IPS DF 6.9 (cell line): ENCODE results near the gene ZNF574.
"Not testable (repeated sequence)": the region's sequence is repeated elsewhere in the genome, so short reads cannot be mapped to it uniquely, and the experiment has no call there.

Experiments used
- DNase-seq: peaks from one replicate; pipeline ENCODE4 v3.0.0-alpha.2; 2013; ENCODE audit warnings: low read depth, low spot score
- H3K27ac ChIP-seq: one replicate; pipeline ENCODE4 v1.5.1; 2013; ENCODE audit warnings: low read length, control low read depth
- H3K27me3 ChIP-seq: 2 replicates; pipeline ENCODE4 v1.6.1; 2013; ENCODE audit warnings: mild to moderate bottlenecking, low read length; ENCODE audit not compliant: control insufficient read depth, insufficient read depth
- H3K36me3 ChIP-seq: 2 replicates; pipeline ENCODE4 v1.6.1; 2013; ENCODE audit warnings: low read length; ENCODE audit not compliant: control insufficient read depth, insufficient read depth
- H3K4me1 ChIP-seq: 2 replicates; pipeline ENCODE4 v1.6.1; 2013; ENCODE audit warnings: low read length; ENCODE audit not compliant: control insufficient read depth, insufficient read depth
- H3K4me3 ChIP-seq: 2 replicates; pipeline ENCODE4 v1.5.1; 2013; ENCODE audit warnings: mild to moderate bottlenecking, low read length
- H3K9me3 ChIP-seq: 2 replicates; pipeline ENCODE4 v1.6.1; 2013; ENCODE audit warnings: low read length, inconsistent platforms; ENCODE audit not compliant: control insufficient read depth, insufficient read depth
- WGBS: extraction: QIAGEN DNeasy Blood & Tissue Kit; methylation state at CpG from one replicate; pipeline ENCODE4 v1.1.7; 2013; ENCODE audit warnings: mixed read lengths, missing lambda C conversion rate; ENCODE audit not compliant: insufficient read length, insufficient coverage; 5-methylcytosine and 5-hydroxymethylcytosine counted together

The ZNF574 gene, protein sequence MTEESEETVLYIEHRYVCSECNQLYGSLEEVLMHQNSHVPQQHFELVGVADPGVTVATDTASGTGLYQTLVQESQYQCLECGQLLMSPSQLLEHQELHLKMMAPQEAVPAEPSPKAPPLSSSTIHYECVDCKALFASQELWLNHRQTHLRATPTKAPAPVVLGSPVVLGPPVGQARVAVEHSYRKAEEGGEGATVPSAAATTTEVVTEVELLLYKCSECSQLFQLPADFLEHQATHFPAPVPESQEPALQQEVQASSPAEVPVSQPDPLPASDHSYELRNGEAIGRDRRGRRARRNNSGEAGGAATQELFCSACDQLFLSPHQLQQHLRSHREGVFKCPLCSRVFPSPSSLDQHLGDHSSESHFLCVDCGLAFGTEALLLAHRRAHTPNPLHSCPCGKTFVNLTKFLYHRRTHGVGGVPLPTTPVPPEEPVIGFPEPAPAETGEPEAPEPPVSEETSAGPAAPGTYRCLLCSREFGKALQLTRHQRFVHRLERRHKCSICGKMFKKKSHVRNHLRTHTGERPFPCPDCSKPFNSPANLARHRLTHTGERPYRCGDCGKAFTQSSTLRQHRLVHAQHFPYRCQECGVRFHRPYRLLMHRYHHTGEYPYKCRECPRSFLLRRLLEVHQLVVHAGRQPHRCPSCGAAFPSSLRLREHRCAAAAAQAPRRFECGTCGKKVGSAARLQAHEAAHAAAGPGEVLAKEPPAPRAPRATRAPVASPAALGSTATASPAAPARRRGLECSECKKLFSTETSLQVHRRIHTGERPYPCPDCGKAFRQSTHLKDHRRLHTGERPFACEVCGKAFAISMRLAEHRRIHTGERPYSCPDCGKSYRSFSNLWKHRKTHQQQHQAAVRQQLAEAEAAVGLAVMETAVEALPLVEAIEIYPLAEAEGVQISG

DNA sequence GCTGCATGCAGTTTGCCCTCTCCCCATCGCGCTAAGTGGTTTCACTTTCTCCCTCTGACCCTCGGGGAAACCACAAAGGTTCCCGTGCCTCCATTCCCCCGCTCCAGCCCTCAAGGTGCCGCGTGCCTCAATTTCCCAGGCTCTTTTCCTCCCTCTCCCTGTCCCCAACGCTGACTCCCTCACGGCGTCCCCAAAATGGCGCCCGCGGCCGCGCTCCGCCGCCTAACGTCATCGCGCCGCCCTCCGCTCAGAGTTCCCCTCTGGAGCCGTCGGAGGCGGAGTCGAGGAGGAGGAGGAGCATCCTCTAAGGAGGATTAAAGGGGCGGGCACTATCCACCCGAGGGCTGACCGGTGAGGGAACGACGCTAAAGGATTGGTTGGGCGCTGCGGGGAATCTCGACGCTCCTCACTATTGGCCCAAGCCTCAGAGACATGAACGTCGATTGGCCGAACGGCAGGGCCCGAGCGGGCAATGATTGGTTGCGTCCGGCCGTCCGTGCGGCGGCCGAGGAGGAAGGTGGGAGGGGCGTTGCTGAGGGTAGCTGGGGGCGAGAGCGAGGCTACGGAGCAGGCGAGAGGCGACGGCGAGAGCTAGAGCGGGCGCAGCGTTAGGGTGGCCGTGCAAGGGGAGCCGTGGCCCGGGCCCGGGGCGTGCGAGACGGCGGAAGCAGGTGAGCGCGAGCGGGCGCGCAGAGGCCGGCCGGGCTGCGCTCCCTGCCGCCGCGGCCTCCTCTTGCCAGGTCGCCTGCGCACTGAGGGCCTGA lies at the start of gene ZNF574:
TSS of gene ZNF574 (plus strand) at position 551 of the 764 bp plus-strand sequence. CDS start 2,441 bp downstream, outside the sequence.
- H3K4me3 ChIP-seq: peak within 1 kb of the TSS; percentile 92; the same call in 1 of the 2 replicates
- DNase-seq: peak; percentile 99
- WGBS: no CpG with 5 or more reads among the region's 80 CpGs
- no peaks in the 10 kb centered on the region for H3K27me3 ChIP-seq
- H3K27ac ChIP-seq: no peak within 1 kb of the TSS
- H3K9me3 ChIP-seq: no peaks in the 10 kb centered on the region
- H3K36me3 ChIP-seq: peaks cover 25% of the 10 kb centered on the region
- H3K4me1 ChIP-seq: peaks cover 1% of the 10 kb centered on the region; the same call in 1 of the 2 replicates

DNA sequence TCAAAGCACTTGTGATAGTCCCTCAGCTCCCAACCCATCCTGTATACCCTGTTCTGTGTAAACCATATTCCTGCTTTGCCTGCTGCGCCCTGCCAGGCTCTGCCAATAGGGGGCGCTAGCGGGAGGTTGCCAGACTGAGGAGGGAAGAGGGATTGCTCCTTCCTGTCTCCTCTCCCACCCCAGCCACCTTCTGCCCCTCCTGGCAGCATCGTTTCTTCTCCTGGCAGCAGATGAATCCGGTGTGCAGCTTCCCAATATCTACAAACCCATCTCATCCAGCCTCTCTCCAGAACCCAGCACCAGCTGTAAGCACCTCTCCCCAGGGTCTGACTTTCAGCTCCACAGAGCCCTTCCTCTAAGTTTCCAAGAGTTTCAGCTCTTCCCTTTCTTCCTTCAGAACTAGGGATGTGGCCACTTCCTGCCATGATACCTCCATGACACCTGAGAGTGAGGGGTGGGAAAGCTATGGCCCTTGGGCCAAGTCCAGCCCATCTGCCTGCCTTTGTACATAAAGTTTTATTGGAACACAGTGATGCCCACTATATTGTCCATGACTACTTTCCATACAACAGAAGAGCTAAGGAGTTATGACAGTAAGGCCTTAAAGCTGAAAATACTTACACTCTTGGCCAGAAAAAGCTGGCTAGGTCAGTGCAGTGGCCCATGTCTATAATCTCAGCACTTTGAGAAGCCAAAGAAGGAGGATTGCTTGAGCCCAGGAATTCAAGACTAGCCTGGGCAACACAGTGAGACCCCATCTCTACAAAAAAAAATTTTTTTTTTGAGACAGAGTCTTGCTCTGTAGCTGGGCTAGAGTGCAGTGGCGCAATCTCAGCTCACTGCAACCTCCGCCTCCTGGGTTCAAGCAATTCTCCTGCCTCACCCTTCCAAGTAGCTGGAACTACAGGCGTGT lies 47.4 kb upstream of the ZNF574 start:
- peak; percentile 64 for DNase-seq
- Histone ChIP-seq H3K4me3 (peak overlapping the region; percentile 31; the same call in 1 of the 2 replicates), H3K36me3 (no peaks in the 10 kb centered on the region), H3K27ac (no peak overlapping the region), H3K4me1 (peaks cover 2% of the 10 kb centered on the region; the same call in 1 of the 2 replicates), H3K9me3 (no peaks in the 10 kb centered on the region), H3K27me3 (no peaks in the 10 kb centered on the region)
- WGBS: no CpG with 5 or more reads among the region's 8 CpGs

DNA sequence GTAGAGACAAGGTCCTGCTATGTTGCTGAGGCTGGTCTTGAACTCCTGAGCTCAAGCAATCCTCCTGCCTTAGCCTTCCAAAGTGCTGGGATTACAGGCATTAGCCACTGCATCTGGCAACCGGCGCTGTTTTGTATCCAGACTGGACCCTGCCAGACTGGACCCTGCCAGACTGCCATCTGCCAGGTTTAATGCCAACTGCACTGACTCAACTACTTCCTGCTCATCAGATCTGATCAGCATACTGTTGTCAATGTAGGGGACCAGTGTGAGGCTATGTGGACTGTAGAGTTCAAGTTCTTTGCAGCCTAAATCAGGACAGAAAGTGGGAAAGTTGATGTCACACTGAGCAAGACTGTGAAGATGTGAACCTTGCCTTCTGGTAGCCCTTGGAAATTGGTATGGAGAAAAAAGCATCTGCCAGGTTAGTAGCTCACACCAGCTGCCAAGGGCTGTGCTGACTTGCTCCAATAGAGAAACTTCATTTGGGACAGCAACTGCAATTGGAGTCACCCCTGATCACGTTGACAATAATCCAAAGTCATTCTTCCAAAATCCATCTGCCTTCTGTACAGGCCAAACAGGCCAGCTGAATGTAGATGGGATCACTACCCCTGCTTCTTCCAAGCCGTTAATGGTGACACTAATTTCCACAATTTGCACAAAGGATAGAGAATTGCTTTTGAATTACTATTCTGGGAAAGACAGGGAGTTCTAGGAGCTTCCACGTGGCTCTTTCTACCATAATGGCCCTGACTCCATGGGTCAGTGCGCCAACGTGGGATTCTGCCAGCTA lies 45.1 kb upstream of the ZNF574 start:
- no CpG with 5 or more reads among the region's 7 CpGs for WGBS

DNA sequence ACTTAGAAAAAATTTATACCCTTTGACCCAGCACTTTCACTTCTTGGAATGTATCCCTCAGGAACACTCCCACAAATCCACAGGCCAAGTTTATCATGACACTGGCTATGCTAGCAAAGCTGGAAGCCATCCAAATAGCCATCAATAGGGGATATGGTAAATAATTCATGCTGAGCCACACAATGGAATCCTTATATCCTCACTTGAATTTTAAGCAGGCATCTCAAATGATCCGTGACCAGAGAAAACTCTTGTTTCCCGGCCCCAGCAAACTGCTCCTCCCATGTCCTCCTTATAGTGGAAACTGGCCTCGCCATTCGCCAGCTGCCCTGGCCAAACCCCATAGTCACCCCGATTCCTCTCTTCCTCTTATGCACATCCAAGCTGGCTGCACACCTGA lies 43.5 kb upstream of the ZNF574 start:
- Histone ChIP-seq H3K4me1 (peaks cover 2% of the 10 kb centered on the region; the same call in 1 of the 2 replicates), H3K36me3 (no peaks in the 10 kb centered on the region), H3K9me3 (no peaks in the 10 kb centered on the region), H3K4me3 (no peak overlapping the region), H3K27ac (no peak overlapping the region), H3K27me3 (no peaks in the 10 kb centered on the region)
- peak; percentile 58 for DNase-seq
- WGBS: no CpG with 5 or more reads among the region's 5 CpGs

More for the DNA sequence above, 45.1 kb upstream of the ZNF574 start:
- no peak overlapping the region for H3K4me3 ChIP-seq
- peaks cover 2% of the 10 kb centered on the region; the same call in 1 of the 2 replicates for H3K4me1 ChIP-seq
- no peaks in the 10 kb centered on the region for H3K27me3 ChIP-seq
- no peak overlapping the region for H3K27ac ChIP-seq
- DNase-seq: no peak
- no peaks in the 10 kb centered on the region for H3K9me3 ChIP-seq
- H3K36me3 ChIP-seq: no peaks in the 10 kb centered on the region

DNA sequence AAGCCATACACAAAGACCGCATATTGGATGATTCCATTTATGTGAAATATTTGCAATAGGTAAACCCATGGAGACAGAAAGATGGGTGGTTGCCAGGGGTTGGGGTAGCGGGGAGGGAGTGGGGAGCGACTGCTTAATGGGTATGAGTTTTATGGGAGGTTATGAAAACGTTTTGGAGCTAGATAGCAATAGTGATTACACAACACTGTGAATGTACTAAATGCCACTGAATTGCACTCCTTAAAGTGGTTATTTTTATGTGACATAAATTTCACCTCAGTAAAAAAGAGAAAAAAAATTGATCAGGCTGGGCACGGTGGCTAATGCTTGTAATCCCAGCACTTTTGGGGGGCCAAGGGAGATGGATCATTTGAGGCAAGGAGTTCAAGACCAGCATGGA lies 42.6 kb upstream of the ZNF574 start:
- Histone ChIP-seq H3K4me1 (peaks cover 2% of the 10 kb centered on the region; the same call in 1 of the 2 replicates), H3K9me3 (no peaks in the 10 kb centered on the region), H3K27ac (no peak overlapping the region), H3K4me3 (no peak overlapping the region), H3K27me3 (no peaks in the 10 kb centered on the region), H3K36me3 (0 out of 2 replicates have a peak, but pooled peaks cover 3% of the 10 kb centered on the region)
- DNase-seq: no peak
- 100% methylated on average over 3 of the region's 5 CpGs for WGBS

DNA sequence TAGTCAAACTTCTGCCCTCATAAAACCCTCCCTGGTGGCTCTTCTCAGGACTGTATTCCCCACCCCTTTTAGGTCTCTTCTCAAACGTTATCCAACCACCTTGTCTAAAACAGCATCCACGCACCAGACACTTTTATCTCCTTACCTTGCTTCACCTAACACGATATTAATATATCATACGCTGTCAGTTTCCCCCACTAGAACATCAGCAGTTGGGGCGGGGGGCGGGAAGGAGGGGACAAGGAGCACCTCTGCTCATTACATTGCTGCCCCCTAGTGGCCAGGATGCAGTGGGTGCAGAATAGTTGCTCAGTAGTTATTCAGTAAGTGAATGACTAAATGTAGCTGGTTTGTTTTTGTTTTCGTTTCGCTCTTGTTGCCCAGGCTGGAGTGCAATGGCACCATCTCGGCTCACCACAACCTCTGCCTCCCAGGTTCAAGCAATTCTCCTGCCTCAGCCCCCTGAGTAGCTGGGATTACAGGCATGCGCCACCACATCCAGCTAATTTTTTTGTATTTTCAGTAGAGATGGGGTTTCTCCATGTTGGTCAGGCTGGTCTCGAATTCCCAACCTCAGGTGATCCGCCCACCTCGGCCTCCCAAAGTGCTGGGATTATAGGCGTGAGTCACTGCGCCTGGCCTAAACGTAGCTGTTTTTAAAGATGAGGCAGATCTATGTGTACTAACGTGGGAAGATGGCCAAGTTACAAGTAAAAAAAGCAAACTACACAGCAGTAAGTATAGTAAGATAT lies 41.1 kb upstream of the ZNF574 start:
- H3K4me1 ChIP-seq, H3K27ac ChIP-seq, H3K4me3 ChIP-seq, H3K9me3 ChIP-seq, H3K36me3 ChIP-seq, H3K27me3 ChIP-seq: not testable (repeated sequence)
- DNase-seq: peak; percentile 52
- 100% methylated on average over 3 of the region's 17 CpGs for WGBS

DNA sequence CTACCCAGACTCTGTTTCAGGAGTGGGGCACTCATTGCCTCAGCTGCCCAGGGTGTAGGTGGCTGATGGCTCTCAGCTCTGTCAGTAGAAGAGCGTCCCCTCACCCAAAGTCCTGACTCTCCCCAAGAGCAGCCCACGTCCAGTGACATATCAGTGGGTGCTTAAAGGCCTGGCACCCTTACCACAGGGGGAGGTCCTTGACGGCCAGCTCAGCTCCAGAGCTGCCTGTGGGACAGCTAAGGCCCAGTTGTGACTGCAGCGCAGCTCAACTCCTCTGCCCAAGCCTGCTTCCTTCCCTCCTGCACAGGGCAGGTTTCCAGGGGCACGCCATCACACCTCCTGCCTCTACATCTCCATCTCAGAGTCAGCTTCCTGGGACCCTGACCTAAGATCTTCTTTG lies 38.3 kb upstream of the ZNF574 start:
- no peak for DNase-seq
- H3K36me3 ChIP-seq: peaks cover 16% of the 10 kb centered on the region
- no CpG with 5 or more reads among the region's 5 CpGs for WGBS
- H3K4me3 ChIP-seq: no peak overlapping the region
- H3K9me3 ChIP-seq: no peaks in the 10 kb centered on the region
- H3K4me1 ChIP-seq: no peaks in the 10 kb centered on the region
- no peaks in the 10 kb centered on the region for H3K27me3 ChIP-seq
- H3K27ac ChIP-seq: no peak overlapping the region

DNA sequence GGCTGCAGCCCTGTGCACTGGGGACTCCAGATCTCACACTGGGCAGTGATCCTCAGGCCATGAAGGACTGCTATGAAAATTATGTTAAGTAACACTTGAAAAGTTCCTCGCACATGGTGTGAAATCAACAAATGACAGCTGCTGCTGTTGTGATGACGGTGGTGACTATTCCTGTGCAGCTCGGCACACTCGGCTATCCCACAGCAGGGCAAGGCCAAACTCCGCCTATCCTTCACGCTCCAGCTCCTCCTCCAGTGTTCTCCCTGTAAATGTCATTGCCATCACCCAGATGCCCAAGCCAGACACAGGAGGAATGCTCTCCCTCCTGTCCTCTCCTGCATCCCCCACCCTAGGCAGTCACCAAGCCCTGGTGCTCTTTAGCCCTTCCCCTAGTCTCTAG lies 37.3 kb upstream of the ZNF574 start:
- Histone ChIP-seq H3K27me3 (no peaks in the 10 kb centered on the region), H3K36me3 (peaks cover 16% of the 10 kb centered on the region), H3K4me3 (no peak overlapping the region), H3K9me3 (no peaks in the 10 kb centered on the region), H3K27ac (no peak overlapping the region), H3K4me1 (no peaks in the 10 kb centered on the region)
- WGBS: no CpG with 5 or more reads among the region's 6 CpGs
- no peak for DNase-seq
